ENCODE data around the gene JAKMIP2.

DNA sequence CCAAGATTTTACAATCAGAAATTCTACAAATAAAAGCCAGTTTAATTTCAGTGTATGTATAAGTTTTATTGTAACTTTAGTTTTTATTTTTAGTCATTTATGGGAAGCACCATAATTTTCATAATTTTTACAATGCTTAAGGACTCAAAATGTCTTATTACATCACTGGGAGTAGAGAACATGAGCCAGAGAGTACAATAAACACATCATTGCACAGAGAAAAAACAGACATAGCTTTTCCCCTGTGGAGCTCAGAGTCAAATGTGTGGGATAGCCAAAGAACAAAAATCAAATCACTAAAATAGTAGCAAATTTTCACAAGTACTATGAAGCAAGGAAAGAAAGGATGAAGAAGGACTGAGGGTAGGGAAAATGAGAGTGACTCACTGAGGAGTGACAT, 5.5 kb upstream of the JAKMIP2 start:
- TF ChIP-seq POLR2AphosphoS5 (IDR thresholded peaks at IDR 0.05; ENCODE audit: insufficient read depth, low read depth, low read length) = no peak
- TF ChIP-seq CTCF (IDR thresholded peaks at IDR 0.05; ENCODE audit: extremely low read depth in 1 of 2, insufficient read depth in 1 of 2, low read depth in 1 of 2, low read length in 2 of 2) = no peak
